ENCODE data around the gene NF1.
"Not testable (repeated sequence)": the region's sequence is repeated elsewhere in the genome, so short reads cannot be mapped to it uniquely, and the experiment has no call there.

Gene NF1

DNA sequence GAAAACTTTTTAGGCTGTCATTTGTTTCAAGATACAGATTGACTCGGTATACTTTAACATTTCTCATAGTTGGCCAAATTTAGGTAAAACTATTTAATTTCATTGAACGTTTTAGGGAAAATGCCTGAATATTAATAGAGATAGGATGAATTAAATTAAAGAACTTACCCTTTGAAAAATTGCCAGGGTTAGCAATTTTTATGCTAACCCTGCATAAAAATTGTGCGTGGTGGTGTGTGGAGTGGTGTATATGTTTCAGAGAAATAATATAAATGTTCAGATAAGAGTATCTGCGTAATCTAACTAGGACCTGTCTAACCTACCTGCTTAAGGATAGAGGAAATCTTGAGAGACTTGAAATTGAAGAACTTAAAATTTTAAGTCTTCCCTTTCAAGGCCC is 21.4 kb downstream of the NF1 start:
- no peak for DNase-seq
- intact Hi-C loops (cut with DNase I) = no loop called here

DNA sequence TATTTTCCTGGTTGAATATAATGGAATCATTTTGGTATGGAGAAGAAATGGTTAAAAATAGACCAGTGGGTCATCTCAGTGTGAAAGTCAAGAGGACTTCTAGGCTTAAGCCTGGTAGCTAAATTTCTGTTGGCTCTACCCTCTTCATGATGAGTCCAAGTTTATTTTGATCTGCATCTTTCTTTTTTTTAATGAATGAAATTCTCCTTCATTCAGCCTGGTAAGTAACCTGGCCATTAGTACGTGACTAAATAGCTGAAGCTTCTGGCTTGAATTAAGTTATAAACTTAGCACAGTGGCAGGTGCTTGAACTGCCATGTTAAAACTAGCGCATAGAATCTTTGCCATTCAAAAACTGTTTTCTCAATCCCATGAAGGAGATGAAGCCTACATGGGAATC is 28.0 kb downstream of the NF1 start:
- no peak for DNase-seq
- intact Hi-C loops (cut with DNase I) = no loop called here

DNA sequence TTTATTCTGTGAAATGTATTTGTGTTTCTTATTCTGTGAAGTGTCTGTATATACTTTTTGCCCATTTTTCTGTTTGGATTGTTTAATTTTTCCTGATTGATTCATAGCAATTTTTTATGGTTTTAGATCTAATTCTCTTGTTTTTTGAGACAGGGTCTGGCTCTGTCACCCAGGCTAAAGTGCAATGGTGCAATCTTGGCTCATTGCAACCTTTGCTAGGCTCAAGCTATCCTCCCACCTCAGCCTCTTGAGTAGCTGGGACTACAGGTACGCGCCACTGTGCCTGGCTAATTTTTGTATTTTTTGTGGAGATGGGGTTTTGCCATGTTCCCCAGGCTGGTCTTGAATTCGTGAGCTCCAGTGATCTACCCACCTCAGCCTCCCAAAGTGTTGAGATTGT is 31.5 kb downstream of the NF1 start:
- intact Hi-C loops (cut with DNase I) = no loop called here
- no peak for DNase-seq

DNA sequence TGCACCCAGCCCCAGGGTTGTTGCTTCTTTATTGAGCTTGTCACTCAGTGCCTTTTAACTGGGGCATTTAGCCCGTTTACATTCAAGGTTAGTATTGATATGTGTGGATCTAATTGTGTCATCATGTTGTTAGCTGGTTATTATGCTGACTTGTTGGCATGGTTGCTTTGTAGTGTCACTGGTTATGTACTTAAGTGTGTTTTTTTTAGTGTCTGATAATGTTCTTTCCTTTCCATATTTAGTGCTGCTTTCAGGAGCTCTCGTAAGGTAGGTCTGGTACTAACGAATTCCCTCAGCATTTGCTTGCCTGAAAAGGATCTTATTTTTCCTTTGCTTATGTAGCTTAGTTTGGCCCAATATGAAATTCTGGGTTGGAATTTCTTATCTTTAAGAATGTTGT is 33.5 kb downstream of the NF1 start:
- no peak for DNase-seq
- intact Hi-C loops (cut with DNase I) = no loop called here

DNA sequence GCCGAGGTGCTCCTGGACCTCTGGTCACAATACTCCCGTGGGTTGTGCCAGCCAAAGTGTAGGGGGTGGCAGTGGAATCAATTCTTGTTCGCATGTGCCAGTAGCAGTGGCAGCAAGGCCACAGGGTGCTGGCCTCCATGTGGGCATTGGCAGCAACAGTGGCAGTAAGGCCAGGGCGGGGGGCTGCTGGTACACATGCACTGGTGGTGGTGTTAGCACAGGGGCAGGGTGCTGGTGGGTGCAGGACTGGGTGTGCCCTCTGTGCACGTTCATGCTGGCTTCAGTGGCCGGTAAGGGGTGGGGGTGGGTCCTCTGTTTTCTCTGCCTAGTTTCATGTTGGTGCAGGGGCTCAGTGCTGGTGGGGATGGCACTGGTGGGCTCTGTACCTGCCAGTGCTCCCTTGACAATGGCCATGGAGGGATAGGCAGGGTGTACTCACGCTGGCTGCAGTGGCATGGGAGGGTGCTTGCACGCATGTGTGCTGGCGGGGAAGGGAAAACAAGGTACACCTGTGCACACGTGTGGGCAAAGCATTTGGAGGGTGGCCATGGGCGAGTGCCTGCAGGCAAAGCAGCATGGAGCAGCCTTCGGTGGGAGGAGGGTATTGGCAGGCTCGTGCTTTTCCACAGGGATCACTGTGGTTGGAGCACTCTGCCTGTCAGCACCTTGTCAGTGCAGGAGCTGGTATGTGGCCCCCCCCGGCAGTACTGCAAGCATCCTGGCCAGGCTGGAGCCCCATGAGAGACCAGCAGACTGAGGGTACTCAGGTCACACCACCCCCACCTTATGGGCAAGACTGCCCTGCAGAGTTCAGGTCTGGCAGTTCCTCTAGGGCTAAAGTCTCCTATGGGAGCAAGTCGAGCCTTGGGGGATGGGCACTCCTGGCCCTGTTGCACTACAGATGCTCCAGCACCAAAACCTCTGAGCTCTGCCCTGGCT is 35.8 kb downstream of the NF1 start:
- peak in 1 of 10 donors; percentile 81 for DNase-seq
- intact Hi-C loops (cut with DNase I) = no loop called here

DNA sequence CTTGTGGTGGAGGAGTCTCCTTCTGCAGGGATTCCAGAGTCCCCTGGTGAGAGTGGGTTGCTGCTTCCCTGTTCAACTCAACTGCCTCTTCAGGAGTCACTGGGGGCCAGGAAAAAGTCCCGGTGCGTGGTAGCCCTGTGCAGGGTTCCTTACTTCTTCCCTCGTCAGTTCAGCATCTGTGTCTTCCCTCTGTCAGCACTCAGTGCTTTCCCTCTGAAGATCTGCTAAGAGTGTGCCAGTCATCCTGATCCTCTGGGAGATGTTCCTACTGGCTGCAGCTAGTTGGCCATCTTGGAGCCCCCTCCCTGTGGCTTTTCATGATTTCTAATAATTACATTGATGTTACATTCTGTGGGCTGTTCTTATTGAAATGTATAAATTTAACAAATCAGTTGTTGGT is 36.5 kb downstream of the NF1 start:
- DNase-seq = no peak
- intact Hi-C loops (cut with DNase I) = no loop called here

DNA sequence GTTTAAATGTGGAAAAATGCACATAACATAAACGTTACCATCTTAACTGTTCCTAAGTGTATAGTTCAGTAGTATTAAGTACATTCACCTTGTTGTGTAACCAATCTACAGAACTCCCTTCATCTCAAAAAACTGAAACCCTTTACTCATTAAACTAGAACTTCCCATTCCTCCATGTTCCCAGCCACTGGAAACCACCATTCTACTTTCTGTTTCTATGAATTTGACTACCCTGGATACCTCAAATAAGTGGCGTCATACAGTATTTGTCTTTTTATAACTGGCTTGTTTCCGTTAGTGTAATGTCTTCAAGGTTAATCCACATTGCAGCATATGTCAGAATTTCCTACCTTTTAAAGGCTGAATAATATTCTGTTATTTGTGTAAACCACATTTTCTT is 38.2 kb downstream of the NF1 start:
- no peak for DNase-seq
- intact Hi-C loops (cut with DNase I) = no loop called here

DNA sequence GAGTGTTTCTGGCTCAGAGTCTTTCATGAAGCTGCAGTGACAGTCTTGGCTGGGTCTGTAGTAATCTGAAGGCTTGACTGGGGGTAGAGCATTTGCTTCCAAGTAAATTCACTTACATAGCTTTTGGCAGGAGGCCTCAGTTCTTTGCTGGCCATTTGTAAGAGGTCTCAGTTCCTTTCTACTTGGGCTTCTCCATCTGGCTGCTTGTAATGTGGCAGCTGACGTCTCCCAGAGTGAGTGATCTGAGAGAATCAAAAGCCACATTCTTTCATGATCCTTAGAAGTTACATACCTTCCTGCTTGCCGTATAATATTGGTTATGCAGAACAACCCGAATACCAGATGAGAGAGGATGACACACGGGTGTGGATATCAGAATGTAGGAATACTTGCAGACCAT is 39.8 kb downstream of the NF1 start:
- intact Hi-C loops (cut with DNase I) = no loop called here
- DNase-seq = no peak

DNA sequence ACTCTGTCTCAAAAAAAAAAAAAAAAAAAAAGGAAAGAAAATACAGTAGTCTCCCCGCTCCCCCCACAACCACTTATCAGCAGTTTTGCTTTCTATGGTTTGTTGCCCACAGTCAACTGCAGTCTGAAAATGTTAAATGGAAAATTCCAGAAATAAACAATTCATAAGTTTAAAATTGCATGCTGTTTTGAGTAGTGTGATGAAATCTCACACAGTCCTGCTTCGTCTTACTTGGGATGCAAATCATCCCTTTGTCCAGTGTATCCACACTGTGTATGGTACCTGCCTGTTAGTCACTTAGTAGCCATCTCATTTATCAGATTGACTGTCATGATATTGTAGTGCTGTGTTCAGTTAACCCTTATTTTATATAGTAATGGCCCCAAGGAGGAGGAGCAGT is 41.5 kb downstream of the NF1 start:
- no peak for DNase-seq

DNA sequence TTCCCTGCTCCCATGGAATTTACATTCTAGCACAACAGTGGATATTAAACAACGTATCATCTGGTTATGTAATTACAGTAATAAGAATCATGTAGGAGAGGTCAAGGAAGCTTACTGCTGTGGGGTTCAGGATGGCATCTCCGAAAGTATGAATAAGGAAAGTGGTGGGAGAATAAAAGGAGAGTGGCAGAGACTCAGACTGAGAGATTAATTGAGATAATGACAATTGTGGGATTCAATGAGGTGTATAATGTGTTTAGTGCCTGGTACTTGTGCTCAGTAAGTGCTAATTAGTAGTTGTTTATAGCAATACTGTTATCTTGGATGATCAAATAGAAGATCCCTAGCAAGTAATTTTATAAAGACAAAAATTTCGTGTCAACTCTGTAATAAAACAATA is 45.3 kb downstream of the NF1 start:
- intact Hi-C loops (cut with DNase I) = loop anchor here (10.0 kb wide), 1 partner anchor 55 kb away; no protein-coding TSS in a partner anchor
- no peak for DNase-seq

More for the DNA sequence above, 41.5 kb downstream of the NF1 start:
- intact Hi-C loops (cut with DNase I) = no loop called here

DNA sequence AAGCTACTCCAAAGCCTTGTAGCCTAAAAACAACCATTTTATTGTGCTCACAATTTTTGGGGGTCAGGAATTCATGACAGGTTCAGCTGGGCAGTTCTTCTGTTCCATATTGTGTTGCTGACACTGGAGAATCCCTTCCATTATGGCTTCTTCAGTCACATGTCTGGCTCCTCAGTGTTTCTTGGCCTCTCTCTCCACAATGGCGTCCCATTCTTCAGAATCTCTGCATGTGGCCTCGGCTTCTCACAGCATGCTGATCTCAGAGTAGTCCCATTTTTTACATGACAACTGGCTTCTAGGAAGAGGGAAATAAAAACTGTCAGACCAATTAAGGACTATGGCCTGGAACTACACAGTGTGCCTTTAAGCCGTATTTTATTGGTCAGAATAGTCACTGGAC is 49.7 kb downstream of the NF1 start:
- intact Hi-C loops (cut with DNase I) = loop anchor here (10.0 kb wide), 1 partner anchor 60 kb away; no protein-coding TSS in a partner anchor
- DNase-seq = no peak

DNA sequence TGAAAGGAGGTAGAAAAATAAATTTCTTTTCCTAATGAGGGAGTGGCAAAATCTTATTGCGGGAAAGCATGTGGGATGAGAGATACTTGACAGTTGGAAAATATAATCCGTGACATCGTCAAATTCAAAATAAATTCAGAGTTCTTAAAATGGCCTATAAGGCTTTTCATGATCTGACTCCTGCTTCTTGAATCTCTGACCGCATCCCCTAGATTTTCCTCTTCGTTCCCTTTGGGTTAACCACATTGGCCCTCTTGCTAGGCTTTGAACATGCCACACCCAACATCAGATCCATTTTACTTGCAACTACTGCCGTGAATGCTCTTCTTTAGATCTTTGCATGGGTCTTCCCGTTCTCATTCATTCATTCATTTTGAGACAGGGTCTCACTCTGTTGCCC is 50.1 kb downstream of the NF1 start:
- intact Hi-C loops (cut with DNase I) = loop anchor here (10.0 kb wide), 1 partner anchor 60 kb away; no protein-coding TSS in a partner anchor
- no peak for DNase-seq

DNA sequence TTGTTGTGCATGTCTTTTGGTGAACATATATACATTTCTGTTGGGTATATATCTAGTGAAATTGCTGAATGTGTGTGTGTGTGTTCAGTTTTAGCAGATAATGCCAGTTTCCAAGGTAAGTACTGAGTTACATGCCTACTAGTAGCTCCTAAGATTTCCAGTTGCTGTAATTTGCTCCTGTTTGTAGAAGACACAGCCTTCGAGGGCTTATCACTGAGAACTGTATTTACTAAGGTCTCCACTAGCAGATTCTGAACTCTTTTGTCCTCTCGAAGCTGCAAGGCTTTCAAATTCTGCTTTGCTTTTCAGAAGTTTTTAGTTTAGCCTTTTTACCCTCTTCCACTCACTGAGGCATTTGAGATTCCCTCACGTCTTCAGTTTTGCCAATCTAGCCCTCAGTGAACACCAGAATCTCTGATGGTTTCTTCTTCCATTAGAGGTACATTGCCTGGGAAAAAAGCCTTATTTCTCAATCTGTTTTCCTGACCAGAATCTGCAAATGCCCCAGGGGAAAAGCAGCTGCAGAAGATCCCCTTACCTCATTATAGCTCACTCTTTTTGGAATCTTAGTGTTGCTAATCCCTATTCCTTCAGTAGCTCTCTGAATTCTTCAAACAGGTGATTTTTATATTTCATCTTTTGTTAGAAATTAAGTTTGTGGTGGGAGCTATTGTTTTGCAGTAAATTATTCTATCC is 52.9 kb downstream of the NF1 start:
- no peak for DNase-seq
- intact Hi-C loops (cut with DNase I) = loop anchor here (10.0 kb wide), 1 partner anchor 63 kb away; no protein-coding TSS in a partner anchor

DNA sequence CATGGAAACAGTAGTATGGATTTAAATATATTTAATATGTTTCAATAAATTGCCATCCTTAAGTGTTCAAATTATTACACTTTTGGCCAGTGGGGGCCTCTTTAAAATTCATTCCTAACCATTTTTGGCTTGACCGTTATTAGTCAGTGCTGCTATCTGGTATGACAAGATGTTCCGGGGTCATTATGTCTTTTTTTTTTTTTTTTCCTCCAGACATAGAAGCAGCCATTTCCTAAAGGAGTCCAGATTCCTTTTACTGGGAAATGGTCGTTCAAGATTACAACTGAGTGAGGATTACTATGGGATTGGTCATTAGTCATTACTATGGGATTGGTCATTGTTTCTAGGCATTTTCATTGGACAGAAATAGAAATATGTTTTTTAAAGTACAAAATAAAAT is 53.4 kb downstream of the NF1 start:
- DNase-seq = no peak
- intact Hi-C loops (cut with DNase I) = loop anchor here (10.0 kb wide), 1 partner anchor 63 kb away; no protein-coding TSS in a partner anchor

DNA sequence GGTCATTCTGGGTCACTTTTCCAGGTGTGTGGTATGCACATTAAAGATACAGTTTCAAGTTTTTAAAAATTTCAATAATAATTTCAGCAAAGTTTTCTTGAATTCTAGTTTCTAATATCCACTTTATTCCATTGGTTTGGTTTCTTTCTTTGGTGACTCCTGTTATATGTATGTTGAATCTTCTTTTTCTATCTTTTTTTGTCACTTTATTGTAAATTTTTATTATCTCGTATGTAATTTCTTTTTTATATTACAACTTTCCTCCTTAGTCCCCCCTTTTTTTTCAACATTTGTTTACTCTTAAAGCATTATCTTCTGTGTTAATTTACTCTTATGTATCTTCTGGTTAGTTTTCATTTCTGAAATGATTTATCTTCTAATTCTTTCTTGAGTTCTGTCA is 57.5 kb downstream of the NF1 start:
- intact Hi-C loops (cut with DNase I) = no loop called here
- DNase-seq = no peak

DNA sequence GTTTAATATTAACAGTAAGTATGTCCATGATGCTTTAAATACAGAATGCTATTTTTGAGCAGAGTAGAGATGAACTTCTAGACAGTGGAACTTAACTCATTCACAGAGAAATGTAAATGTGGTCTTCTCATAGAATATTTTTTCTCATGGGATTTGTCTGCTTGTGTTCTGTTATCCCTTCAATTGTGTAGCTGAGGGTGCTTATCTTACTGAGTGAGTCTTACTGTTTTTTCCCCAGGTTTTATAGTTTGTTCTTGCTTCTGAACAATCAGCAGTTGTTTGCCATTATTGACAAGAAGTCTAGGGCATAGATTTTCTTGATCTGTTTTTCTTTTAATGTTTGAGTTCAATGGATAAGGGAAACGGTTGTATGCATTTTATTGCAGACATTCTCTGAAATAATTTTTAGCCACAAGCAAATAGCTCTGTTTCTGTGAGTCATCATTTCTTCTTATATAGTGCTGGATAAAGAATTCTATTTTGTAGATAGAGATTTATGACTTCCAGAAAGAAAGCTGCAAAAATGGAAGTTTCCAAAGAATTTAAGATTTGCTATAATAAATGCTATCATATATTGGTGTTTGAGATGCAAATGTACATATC is 60.5 kb downstream of the NF1 start:
- no peak for DNase-seq
- intact Hi-C loops (cut with DNase I) = no loop called here

DNA sequence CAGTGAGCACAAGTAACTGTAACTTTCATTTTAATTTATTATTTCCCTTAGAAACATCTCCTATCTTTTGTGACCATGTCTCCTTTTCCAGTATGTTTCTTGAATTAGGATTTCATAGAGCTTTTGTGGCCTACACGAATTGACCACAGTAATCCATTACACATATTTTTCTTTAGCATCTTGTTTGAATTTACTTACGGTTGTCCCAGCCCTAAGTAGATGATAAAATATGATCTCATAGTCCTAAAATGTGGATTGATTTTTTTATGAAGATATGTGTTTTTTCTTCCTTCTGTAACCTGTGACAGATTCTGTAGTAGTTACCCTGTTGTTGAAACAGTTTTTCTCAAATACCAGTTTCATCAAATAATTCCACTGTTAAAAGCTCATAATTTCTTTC is 61.5 kb downstream of the NF1 start:
- DNase-seq = no peak
- intact Hi-C loops (cut with DNase I) = no loop called here

DNA sequence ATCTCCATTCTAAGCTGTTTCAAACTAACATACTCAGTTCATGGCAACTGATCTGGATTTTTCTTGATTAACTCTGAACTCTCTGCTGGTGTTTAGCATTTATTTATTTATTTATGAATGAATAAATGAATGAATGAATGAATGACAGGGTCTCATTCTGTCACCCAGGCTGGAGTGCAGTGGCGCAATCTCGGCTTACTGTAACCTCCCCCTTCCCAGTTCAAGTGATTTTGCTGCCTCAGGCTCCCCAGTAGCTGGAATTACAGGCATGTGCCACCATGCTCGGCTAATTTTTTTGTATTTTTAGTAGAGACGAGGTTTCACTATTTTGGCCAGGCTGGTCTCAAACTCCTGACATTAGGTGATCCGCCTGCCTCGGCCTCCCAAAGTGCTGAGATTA is 62.1 kb downstream of the NF1 start:
- intact Hi-C loops (cut with DNase I); DNase-seq: not testable (repeated sequence)

DNA sequence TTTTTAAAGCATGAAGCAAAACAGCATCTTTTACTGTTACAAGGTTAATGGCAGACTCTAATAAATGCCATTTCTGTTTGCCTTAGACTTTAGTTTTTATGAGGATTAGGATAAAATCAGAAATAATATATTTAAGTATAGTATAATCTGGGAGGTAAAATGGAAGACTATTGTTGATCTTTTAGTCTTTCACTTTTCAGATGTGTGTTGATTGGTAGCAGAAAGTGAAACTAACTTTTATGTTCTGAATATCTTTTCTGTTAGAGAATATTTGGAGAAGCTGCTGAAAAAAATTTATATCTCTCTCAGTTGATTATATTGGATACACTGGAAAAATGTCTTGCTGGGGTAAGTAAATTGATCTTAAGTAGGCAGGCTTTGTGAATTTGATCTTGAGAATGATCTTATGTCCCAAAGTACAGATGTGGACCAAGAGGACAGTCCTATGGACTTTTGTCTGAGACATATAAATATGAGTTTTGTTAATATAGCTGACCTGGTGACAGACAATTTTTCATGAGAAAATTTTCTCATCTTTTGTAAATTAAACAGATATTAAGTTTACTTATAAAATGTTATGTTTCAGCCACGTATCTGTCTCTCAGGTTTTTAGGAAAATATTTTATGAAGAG is 64.1 kb downstream of the NF1 start:
- DNase-seq = no peak
- intact Hi-C loops (cut with DNase I) = no loop called here

DNA sequence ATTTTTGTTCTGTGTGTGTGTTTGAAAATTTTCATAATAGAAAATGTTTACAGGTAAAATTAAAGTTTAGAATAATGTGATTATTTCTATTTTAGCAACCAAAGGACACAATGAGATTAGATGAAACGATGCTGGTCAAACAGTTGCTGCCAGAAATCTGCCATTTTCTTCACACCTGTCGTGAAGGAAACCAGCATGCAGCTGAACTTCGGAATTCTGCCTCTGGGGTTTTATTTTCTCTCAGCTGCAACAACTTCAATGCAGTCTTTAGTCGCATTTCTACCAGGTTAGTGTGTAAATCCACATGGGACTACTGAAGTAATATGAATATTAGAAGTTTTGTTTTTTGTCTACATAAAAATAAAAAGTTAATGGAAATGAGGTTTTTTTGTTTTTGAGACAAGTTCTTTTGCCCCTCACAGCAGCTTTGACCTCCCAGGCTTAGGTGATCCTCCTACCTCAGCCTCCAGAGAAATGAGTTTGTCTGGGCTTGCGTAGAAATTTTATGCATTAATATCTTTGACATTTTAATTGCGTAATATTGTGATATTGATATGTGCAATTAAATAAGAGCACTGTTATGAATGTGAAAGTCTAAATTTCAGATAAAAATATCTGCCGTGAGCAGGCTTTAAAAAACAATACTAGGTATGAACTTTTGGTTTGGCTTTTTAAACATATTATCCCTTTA is 68.5 kb downstream of the NF1 start:
- intact Hi-C loops (cut with DNase I) = no loop called here

More for the DNA sequence above, 68.5 kb downstream of the NF1 start:
- no peak for DNase-seq

Measured in posterior cingulate gyrus (tissue), 11 donors.